HG03064 (cell line): ENCODE data around the gene FRS2.
A peak's percentile ranks its signal among the peaks of the same experiment; 100 is the strongest.

Source experiments
- ATAC-seq: cut with Tn5 transposase; IDR thresholded peaks from one replicate; pipeline ENCODE4 v1.9.1; 2021; ENCODE audit warnings: low read depth; ENCODE audit not compliant: unreplicated experiment

FRS2 gene

GRCh38 chr12:69497308-69498026 is 27.3 kb downstream of the FRS2 start:
- ATAC-seq, result peak; percentile 87

GRCh38 chr12:69500631-69501030 is 30.4 kb downstream of the FRS2 start:
- ATAC-seq, result no peak

GRCh38 chr12:69501154-69501895 is 31.1 kb downstream of the FRS2 start:
- no peak for ATAC-seq

- no peak for ATAC-seq
Observed at GRCh38 chr12:69502345-69503081, 32.3 kb downstream of the FRS2 start.

GRCh38 chr12:69508091-69508490 is 37.9 kb downstream of the FRS2 start:
- no peak for ATAC-seq

GRCh38 chr12:69508621-69509020 is 38.4 kb downstream of the FRS2 start:
- ATAC-seq, result no peak

GRCh38 chr12:69509308-69509736 is 39.1 kb downstream of the FRS2 start:
- ATAC-seq, result no peak

GRCh38 chr12:69509904-69510827 is 40.0 kb downstream of the FRS2 start:
- no peak for ATAC-seq

GRCh38 chr12:69511016-69511415 is 40.8 kb downstream of the FRS2 start:
- ATAC-seq, result no peak

- no peak for ATAC-seq
Observed at GRCh38 chr12:69511469-69512267, 41.5 kb downstream of the FRS2 start.

GRCh38 chr12:69512820-69513219 is 42.6 kb downstream of the FRS2 start:
- ATAC-seq, result no peak

- ATAC-seq, result no peak
Observed at GRCh38 chr12:69513297-69513696, 43.1 kb downstream of the FRS2 start.

GRCh38 chr12:69514111-69514510 is 43.9 kb downstream of the FRS2 start:
- ATAC-seq, result no peak

- ATAC-seq, result no peak
Observed at GRCh38 chr12:69514845-69515244, 44.7 kb downstream of the FRS2 start.

GRCh38 chr12:69515394-69515930 is 45.3 kb downstream of the FRS2 start:
- ATAC-seq, result no peak

GRCh38 chr12:69516950-69517349 is 46.8 kb downstream of the FRS2 start:
- ATAC-seq, result no peak

- no peak for ATAC-seq
Observed at GRCh38 chr12:69517406-69517805, 47.2 kb downstream of the FRS2 start.

- ATAC-seq, result no peak
Observed at GRCh38 chr12:69519871-69520270, 49.7 kb downstream of the FRS2 start.
